T47D (cell line): ENCODE measurements around the gene PGAP2.

ENCODE experiments used
- DNase-seq, 2 experiments: peaks; one replicate each; pipeline versions ENCODE4 v3.0.0 to v3.0.0-alpha.2; 2011 to 2012; ENCODE audit warnings: low read depth in 1 of 2, low spot score in 1 of 2
- JUND ChIP-seq: IDR thresholded peaks from 2 replicates; pipeline ENCODE4 v1.6.1; 2012; ENCODE audit warnings: low read depth
- in situ Hi-C: cut with HindIII; loops from 2 replicates; pipeline ENCODE4 v1.10.0; 2016; ENCODE audit warnings: low sequenced_read_pairs, low pct_unique_long_range_greater_than_20kb

The PGAP2 gene

DNA sequence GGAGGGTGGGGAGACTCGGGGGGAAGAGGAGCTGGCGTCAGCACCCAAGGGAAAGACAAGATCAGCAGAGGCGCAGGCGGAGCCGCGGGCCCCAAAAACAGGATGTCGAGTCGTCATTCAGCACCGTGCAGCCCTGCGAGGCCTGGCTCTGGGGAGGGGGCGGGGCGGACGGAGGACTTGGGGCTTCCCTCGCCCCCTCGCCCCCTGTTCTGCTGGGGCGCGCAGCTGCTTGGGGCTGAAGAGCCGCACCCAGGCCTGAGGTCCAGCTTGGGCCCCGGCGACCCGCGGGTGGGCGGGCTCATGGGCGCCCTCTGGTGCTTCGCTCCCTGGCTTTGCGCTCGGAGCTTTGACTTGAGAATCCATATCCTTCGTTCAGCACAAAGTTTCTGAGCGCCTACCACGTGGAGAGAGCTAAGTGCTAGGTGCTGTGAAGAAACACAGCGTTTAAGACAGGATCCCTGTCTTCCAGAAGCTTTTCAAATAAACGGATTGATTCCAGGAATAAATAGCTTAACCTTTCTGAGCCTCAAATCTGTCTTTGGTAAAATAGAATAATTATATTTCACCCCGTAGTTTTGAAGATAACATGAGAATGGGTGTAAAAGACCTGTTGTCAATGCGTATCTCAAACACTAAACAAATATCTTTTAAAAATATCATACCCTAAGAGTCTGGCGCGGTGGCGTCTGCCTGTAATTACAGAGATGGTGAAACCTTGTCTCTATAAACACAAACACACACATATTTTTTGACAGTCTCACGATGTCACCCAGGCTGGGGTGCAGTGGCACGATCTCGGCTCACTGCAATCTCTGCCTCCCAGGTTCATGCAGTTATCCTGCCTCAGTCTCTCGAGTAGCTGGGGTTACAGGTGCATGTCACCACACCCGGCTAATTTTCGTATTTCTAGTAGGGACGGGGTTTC is 33.3 kb downstream of the PGAP2 start:
- in situ Hi-C loops, result no loop called here
- TF ChIP-seq JUND, result no peak
- peak; percentile 59 to 85 for DNase-seq

DNA sequence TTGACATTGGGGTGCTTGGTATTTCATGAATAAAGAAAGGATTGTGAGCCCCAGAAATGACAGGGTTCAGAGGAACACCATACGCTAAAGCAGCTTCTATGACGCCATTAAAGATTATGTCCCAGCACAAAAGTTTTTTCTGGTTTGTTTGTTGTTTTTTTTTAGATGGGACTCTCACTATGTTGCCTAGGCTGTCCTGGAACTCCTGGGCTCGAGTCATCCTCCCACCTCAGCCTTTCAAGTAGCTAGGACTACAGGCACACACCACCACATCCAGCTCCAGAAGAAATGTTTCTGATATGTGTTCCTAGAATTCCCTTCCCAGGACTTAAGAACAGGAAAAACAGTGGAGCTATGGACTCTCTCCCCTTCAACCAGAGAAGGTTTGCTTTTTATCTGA is 35.0 kb downstream of the PGAP2 start:
- in situ Hi-C loops, result no loop called here
- no peak for DNase-seq
- TF ChIP-seq JUND, result no peak

DNA sequence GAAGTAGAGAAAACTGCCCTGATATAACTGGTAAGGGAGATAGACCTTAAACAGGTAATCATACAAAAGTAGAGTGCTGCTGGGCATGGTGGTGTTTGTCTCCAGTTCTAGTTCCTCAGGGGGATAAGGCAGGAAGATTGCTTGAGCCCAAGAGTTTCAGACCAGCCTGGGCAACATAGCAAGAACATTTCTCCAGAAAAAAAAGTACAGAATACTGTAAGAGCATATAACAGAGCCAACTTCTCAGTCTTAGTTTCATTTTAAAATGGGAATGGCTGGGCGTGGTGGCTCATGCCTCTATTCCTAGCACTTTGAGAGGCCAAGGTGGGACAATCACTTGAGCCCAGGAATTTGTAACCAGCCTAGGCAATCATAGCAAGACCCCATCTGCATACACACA is 36.9 kb downstream of the PGAP2 start:
- no peak for DNase-seq
- in situ Hi-C loops, result no loop called here
- TF ChIP-seq JUND, result no peak

GRCh38 chr11:3845670-3846069 is 37.3 kb downstream of the PGAP2 start:
- in situ Hi-C loops, result no loop called here
- no peak for TF ChIP-seq JUND
- DNase-seq, result no peak

- peak in 1 of 2 experiments; percentile 54 for DNase-seq
- TF ChIP-seq JUND, result no peak
- in situ Hi-C loops, result no loop called here
These were observed 41.0 kb downstream of the PGAP2 start for GRCh38 chr11:3849297-3849874.

DNA sequence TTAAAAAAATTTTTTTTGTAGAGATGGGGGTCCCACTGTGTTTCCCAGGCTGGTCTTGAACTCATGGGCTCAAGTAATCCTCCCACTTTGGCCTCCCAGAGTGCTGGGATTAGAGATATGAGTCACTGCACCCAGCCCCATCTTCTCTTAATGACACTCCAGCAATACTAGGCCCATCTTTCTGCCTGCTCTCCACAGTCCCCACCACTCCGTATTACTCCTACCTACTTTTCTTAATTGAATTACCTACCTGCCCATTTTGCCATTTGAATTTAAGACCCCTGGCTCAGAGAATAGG is 45.1 kb downstream of the PGAP2 start:
- DNase-seq, result no peak
- TF ChIP-seq JUND, result no peak
- in situ Hi-C loops, result no loop called here

- no peak for DNase-seq
- in situ Hi-C loops, result no loop called here
- TF ChIP-seq JUND, result no peak
These were observed 45.7 kb downstream of the PGAP2 start for GRCh38 chr11:3853899-3854659.

GRCh38 chr11:3854660-3854976 is 46.3 kb downstream of the PGAP2 start:
- in situ Hi-C loops, result no loop called here
- no peak for DNase-seq

DNA sequence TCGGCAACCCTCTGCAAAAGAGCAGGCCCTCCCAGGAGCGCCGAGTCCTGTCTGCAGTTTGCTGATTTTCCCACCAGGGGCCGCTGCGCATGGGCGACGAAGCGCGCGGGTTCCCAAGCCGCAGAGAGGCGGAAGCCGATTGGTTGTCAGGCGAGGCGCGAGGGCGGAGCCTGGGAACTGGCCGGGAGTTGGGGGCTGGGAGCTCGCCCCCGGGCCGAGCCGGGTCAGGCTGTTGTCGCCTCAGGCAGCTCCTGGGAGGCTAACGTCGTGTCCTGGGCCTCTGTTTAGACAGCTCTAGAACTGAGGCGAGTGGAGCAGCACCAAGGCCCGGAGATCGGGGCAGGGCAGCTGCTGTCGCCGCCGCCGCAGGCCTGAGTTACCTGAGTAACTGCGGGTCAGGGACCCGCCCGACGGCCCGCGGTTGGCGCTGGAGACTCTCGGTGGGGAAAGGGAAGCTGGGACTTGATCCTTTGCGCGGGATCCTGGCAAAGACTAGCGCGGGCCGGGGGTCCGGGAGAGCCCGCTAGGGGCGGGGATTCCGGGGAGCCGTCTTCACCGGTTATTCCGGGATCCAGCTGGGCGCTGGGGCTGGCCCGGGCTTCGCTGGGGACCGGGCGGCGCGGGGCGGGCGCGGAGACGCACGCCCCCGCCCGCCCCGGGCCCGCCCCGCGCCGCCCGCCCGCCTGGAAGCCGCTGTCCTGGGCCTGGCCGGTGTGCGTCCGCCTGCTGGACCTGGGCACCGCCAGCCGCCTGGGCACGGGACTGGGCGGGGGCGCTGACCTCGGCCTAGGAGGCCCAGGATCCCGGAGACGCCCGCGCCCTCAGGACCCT is 46.8 kb downstream of the PGAP2 start, which contains the start of gene STIM1:
Gene STIM1 (plus strand): TSS at position 688 of the 831 bp plus-strand sequence. CDS start 607 bp downstream, outside the sequence.
- in situ Hi-C loops, result no loop called here
- TF ChIP-seq JUND, result no peak
- peak; percentile 81 to 90 for DNase-seq

More at GRCh38 chr11:3854660-3854976, 46.3 kb downstream of the PGAP2 start:
- TF ChIP-seq JUND, result no peak

DNA sequence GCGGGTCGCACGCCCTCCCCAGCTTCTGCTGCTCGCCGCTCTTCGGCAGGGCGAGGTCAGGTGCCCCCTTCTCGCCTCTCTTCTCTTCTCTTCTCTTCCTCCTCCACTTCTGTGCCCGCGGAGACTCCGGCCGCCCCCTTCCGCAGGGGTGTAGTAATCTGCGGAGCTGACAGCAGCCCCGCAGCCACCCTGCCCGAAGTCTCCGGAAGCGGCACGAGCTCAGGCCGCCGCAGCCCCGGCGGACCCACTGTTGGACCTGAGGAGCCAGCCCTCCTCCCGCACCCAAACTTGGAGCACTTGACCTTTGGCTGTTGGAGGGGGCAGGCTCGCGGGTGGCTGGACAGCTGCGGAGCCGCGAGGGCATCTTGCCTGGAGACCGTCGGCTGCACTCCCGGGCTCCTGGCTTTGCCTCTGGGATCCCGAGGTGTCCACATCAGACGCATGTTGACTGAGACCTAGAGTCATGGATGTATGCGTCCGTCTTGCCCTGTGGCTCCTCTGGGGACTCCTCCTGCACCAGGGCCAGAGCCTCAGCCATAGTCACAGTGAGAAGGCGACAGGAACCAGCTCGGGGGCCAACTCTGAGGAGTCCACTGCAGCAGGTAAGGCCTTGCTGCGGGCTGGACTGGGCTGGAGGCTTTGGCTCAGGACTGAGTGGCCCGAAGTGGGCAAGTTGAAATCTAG is 47.6 kb downstream of the PGAP2 start:
- TF ChIP-seq JUND, result no peak
- DNase-seq, result peak in 1 of 2 experiments; percentile 24
- in situ Hi-C loops, result no loop called here

- no peak for DNase-seq
- in situ Hi-C loops, result no loop called here
- no peak for TF ChIP-seq JUND
These were observed 48.6 kb downstream of the PGAP2 start for GRCh38 chr11:3856856-3857553.
